Activated gamma-delta T cell treated with Interleukin-2 at 50 U/mL for 16 hours (primary cell): ENCODE data around the gene HIPK1.
A peak's percentile ranks its signal among the peaks of the same experiment; 100 is the strongest.

Experiments used
- DNase-seq: peaks from one replicate; pipeline ENCODE4 v3.0.0-alpha.2; 2020

Gene HIPK1

DNA sequence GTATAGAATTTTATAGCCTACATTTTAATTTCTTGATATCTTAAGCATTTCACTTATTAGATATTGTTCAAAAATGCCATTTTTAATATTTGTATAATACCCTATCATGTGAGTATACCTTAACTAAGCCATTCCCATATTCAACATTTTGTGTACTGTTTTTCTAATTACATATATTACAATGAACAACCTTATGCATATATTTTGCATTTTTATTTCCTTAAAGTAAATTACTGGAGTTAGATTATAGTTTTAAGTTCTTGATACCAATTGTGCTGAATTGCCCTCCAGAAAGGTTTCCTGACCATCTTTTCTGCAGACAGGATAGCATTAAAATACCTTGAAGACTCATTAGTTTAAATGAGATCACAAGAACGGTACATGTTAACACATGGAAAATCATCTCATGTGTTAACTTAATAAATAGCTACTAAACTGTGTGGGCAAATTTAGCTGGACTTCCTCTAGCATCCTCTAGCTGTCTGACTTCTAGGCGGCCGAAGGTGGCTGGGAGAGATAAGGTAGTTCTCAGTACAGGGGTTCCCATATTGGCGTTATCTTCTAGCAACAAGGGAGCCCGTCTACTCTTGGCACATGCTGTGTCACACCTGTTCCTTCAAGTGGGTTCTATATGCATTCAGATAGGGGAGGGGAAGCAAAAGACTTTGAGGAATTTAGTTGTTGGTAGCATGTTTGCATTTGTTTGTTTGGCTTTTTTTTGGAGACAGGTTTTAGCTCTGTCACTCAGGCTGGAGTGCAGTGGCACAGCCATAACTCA, 15.0 kb upstream of the HIPK1 start:
- no peak for DNase-seq

DNA sequence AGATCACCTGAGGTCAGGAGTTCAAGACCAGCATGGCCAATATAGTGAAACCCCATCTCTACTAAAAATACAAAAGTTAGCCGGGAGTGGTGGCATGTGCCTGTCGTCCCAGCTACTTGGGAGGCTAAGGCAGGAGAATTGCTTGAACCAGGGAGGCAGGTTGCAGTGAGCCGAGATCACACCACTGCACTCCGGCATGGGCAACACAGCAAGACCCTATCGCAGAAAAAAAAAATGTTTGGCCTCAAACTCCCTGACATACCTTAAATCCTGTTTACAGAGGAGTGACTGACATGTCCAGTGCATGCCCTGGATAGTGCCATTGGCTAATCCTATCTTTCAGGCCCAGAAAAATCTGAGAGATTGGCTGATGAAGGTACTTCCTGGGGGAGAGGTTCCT, 12.2 kb upstream of the HIPK1 start:
- no peak for DNase-seq

DNA sequence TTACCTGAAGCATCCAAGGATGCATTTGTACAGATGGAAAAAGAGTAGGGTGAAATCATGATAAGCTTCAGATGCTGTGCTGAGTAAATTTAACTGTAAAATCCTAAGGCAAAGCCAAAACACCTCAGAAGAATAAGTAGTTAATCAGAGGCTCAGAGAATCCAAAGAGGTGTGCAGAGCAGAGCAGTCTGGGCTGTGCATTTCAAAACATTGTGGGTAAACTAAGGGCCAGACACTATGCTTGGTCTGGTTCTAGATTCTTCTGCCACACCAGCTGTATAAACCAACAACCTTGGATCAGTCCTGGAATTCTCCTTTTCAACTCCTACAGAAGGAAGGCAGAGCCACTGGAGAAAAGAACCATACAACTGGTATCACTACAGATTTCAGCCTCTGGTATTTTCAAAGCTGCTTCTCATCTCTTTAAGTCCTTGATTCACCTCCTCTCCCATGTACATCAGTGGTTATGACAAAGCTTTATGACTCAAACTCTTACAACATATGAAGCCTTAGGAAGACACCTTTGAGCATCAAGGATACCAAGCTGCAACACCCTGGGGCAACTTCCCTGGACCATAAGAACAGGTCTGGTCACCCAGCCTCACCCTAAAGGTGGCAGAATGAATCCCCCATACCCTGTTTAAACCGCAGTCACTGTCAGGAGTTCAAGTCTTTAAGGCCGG, 11.6 kb upstream of the HIPK1 start:
- DNase-seq: no peak

DNA sequence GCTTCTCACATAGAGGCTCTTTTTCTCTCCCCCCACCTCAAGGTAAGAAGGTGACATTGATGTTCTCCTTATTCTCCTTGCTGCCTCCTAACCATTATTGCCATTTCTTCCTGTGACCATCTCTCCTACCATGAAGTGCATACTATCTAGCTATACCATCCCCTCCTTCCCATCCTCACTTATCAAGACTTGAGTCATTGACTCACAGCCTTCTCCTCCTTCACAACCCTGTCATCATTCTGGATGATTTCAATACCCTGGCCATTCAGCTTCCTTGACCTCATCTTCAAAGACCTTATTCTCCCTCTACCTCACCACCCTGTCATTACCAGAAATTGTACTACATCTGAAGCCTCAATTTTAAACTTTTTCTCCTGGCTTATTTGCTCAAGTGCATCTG, 10.9 kb upstream of the HIPK1 start:
- no peak for DNase-seq

DNA sequence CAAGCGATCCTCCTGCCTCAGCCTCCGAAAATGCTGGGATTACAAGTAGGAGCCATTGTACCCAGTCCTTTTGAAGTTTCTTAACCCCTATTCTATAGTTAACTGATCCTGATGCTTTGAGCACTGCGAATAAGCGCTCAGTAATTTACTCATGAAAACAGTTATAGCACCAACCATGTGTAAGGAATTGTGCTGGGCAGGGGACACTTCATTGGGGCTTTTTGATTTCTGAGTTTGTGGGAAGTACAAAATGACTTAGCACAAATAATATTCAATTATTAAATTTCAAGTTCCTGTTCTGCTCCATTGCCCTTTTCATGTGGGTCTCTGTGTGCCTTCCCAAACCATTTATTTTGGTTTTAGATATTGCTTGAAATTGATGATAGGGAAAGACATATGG, 6.2 kb upstream of the HIPK1 start:
- DNase-seq: no peak

DNA sequence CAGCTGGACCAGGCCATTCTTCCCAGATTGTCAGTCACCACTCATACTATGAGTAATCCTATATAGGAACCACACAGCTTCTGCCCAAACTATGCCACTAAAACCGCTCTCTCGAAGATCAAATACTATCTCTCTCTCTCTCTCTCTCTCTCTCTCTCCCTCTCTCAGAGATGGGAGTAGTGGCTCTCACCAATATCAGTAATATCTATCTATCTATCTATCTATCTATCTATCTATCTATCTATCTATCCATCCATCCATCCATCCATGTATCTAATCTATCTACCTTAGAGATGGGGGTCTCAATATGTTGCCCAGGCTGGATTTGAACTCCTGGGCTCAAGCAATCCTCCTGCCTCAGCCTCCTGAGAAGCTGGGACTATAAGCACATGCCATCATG, 4.7 kb upstream of the HIPK1 start:
- no peak for DNase-seq

DNA sequence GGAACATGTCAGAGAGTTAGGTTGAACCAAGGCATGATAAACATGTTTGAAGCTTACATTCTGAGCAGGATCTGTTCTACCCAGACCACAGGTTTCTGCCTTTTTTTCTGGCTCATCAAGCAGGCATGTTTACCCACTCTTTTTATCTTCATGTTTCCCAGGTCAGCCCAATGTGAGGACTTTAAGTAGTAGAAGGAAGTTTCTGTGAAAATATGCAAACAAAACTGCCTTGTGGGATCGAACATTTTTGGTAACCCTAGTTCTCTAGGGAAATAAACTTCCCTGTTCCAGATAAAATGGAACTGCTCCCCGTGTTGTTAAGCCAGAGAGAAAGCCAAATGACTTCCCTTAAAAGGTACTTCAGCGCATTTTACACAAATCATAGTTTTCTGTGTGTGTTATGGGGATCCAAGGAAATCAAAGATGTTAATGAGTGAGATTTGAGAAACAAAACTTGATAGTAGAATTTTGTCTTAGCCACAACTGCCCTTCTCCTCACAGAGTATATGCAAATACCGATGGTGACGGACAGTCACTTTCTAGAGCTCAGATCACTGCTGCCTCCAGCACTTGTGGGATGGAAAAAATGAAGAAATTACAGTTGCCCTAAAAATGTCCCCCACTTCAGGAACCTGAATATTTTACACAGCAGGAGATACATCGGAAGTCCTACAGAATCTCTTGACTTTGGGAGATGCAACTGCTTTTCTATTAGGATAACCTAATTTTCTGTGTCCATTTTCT, 765 bp upstream of the HIPK1 start:
- DNase-seq: no peak

DNA sequence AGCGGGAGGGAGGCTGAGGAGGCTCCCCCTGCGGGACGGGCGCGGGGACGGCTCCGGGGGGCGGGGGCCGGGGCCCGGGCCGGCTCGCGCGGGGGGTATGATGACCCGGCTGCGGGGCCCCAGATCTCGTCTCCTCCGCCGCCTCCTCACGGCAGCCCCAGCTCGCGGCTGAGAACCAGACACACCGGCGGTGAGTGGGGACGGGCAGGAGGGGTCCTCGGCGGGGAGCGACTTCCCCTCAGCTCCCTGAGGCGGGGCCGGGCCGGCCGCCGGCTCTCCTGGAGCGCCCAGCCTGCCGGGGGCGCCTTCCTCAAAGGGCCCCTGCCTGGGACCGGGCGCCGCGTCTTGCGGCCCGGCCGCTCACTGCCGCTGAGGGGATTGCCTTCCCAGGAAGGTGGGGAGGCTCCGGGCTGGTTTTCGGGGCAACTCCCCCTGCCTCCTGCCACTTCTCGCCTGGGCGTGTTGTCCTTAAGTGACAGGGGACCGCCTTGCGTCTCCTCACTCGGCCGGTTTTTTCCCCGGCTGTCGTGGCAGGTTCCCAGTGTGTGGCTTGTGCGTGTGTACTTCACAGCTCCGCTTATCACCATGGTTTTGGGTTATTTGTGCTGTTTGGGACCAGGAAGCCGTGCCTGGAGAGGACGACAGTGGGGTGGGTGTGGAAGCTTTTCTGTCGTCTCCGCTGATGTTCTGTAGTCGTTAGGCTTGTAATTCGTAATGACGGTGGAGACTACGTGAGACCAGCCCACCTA, 800 bp downstream of the HIPK1 start:
- peak; percentile 56 for DNase-seq

DNA sequence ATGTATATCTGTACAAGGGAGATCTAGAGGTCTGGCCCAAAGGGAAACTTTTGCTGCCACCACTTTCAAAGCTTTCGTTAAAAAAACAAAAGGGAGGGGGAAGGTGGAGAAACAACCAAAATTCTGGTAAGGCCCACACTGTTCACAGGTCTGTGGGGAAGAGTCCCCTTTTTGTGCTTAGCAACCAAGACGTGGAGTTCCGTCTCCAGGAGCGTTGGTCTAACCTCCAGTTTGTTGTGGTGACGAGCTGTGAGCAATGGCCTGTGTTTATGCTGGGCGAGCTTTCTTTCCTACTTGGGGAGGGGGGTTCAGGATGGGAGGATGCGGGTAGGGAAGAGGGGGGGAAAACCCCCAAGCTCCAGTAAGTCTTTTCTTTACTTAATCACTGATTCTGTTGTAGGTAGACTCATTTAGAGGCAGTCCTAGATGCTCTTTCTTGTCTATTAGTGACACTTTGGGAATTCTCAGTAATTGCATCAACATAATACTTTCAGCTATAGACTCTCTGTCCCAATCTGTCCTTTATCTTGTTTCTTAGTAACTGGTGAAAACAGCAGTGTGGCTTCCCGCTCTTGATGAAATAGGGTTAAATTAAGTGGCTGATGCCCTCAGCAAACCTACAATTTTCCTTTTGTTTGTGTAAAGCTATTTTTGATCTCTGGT, 1.5 kb downstream of the HIPK1 start:
- peak; percentile 62 for DNase-seq

DNA sequence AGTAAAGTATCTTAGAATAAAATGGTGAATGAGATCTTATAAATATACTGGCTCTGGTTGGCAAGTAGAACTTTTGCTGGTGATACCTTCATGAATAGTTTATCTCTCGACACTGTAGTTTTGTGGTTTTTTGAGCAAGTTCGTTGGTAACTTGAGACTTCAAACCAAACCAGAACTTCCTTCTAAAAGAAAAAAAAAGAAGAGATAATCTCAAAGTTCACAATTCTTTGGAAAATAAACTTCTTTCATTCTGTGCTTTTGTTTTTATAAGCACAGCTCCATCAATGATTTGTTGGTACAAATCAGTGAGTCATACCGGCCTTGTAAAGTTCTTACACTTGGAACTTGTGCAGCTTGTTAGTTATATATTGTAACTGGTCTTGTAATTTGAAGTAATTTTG, 2.3 kb downstream of the HIPK1 start:
- DNase-seq: no peak

DNA sequence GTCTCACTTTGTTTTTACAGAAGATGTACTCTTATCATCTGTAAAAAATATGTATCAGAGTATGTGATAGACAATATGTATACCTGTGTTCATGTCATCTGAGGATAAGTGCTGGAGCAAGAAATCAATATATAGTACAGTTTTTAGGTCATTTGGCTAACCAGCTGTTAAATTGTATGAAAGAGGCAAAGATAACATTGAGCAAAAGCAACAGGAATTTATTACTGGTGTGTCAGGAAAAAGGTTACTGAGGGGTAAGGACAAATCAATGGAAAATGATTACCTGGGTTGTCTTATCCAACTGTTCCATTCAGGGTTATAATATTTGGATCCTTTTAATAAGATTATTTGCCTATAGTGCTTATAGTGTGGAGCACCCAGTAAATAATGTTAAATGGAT, 4.9 kb downstream of the HIPK1 start:
- DNase-seq: no peak

DNA sequence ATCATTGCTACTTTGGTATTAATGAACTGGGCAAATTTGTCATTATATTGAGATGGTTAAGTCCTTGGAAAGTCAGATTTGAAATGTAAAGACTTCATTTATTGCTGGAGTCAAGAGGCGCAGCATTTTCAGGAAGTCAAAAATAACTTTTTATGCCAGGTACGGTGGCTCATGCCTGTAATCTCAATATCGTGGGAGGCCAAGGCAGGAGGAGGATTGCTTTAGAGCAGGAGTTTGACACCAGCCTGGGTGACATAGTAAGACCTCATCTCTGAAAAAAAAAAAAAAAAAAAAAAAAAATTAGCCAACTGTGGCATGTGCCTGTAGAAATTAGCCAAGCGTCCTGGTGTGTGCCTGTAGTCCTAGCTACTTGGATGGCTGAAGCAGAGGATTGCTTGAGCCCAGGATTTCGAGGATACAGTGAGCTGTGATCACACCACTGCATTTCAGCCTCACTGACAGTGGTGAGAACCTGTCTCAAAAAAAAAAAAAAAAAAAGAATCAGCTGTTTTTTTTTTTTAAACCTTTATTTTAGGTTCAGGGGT, 5.5 kb downstream of the HIPK1 start:
- no peak for DNase-seq

DNA sequence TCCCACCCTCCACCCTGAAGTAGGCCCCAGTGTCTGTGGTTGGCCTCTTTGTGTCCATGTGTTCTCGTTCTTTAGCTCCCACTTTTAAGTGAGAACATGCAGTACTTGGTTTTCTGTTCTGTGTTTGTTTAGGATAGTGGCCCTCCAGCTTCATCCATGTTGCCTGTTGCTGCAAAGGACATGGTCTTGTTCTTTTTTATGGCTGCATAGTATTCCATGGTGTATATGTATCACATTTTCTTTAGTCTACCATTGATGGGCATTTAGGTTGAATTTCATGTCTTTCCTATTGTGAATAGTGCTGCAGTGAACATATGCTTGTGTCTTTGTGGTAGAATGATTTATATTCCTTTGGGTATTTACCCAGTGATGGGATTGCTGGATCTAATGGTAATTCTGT, 6.1 kb downstream of the HIPK1 start:
- DNase-seq: no peak

DNA sequence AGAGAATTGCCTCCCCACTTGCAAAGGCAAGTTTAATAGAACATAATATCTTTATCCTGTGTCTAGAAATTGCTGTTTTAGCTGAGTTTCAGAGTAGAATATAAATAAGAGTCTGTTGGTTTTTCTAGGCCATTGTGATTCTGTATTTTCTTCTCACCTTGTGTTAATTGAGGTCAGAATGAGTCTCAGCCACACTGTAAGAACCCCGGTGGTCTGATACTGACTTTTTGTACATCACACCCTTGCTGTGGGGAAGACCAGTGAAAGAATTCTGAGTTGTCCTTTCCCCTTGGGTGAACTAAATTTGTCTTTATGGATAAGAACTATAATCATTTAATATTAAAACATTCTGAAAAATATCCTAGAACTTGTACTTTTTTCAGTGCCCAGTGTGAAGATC, 6.8 kb downstream of the HIPK1 start:
- DNase-seq: no peak

DNA sequence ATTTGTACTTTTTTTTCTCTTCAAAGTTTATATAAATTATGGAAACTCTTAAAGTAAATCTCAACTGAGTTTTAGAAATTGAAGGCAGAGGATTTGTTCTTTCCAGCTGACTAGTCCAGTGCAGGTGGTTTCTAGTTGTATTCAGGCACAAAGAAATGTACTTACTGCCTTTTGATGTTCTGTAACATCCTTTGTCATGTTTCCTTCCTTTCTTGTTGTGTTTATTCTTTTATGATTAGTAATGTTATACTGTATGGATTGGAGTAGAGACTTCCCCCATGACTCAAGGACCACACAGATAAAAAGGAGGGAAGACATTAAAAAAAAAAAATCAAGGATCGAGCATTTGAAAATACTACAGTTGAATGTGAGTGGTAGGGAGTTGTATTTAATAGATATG, 8.0 kb downstream of the HIPK1 start:
- DNase-seq: no peak

DNA sequence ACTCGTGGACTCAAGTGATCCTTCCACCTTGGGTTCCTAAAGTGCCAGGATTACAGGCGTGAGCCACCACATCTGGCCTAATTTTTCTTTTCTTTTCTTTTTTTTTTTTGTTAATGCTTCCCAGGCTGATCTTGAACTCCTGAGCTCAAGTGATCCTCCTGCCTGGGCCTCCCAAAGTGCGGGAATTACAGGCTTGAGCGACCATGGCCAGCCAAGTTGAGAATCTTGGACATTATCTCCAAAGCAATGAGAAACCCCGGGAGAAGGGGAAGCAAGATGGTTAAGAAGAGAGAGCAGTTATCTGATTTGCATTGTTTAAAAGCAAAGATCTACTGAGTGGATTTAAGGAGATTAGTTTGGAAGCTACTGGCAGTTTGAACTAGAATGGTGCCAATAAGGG, 9.1 kb downstream of the HIPK1 start:
- no peak for DNase-seq

DNA sequence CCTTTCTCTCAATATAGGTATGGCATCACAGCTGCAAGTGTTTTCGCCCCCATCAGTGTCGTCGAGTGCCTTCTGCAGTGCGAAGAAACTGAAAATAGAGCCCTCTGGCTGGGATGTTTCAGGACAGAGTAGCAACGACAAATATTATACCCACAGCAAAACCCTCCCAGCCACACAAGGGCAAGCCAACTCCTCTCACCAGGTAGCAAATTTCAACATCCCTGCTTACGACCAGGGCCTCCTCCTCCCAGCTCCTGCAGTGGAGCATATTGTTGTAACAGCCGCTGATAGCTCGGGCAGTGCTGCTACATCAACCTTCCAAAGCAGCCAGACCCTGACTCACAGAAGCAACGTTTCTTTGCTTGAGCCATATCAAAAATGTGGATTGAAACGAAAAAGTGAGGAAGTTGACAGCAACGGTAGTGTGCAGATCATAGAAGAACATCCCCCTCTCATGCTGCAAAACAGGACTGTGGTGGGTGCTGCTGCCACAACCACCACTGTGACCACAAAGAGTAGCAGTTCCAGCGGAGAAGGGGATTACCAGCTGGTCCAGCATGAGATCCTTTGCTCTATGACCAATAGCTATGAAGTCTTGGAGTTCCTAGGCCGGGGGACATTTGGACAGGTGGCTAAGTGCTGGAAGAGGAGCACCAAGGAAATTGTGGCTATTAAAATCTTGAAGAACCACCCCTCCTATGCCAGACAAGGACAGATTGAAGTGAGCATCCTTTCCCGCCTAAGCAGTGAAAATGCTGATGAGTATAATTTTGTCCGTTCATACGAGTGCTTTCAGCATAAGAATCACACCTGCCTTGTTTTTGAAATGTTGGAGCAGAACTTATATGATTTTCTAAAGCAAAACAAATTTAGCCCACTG, 11.5 kb downstream of the HIPK1 start:
- DNase-seq: peak; percentile 29

DNA sequence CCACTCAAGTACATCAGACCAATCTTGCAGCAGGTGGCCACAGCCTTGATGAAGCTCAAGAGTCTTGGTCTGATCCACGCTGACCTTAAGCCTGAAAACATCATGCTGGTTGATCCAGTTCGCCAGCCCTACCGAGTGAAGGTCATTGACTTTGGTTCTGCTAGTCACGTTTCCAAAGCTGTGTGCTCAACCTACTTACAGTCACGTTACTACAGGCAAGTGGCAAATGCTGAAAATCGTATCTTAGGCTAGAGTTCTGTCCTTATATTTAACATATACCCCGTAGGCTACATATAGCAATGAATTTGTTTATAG, 12.1 kb downstream of the HIPK1 start:
- no peak for DNase-seq

DNA sequence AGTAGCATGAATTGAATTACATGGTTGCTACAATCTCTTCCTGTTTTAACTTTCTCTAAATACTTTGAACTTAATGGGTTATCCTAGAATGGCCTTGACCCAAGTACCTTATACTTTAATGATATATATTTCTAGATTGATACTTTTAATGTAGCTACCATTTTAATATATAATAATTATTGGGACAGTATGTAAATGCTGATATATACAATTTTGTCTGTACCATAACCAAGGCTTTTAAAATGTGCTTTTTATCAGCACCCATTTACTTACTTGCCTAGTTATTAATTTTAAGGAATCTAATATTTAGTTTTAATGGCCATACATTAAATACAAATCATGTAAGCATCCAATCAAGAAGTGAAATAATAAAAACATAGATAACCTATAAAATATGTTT, 13.4 kb downstream of the HIPK1 start:
- DNase-seq: no peak

DNA sequence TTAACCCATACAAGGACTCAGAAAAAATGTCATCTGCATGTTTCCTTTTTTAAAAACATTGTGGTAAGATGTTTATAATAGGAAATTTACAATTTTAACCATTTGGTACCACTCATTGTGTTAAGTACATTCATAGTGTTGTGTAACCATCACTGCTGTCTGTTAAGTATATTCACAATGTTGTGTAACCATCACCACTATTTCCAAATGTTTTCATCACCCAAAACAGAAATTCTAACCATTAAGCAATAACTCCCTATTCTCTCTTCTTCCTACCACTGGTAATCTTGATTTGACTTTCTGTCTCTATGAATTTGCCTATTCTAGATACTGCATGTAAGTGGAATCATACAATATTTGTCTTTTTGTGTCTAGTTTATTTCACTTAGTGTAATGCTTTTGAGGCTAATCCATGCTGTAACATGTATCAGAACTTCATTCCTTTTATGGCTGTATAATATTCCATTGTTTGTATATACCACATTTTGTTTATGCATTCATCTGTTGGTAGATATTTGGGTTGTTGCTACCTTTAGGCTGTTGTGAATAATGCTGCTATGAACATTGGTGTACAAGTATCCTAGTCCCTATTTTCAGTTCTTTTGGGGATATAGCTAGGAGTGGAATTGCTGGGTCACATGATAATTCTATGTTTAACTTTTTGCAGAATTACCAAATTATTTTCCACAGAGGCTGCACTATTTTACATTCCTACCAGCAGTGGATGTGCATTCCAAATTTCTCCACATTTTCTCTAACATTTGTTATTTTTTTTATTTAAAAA, 14.1 kb downstream of the HIPK1 start:
- no peak for DNase-seq

DNA sequence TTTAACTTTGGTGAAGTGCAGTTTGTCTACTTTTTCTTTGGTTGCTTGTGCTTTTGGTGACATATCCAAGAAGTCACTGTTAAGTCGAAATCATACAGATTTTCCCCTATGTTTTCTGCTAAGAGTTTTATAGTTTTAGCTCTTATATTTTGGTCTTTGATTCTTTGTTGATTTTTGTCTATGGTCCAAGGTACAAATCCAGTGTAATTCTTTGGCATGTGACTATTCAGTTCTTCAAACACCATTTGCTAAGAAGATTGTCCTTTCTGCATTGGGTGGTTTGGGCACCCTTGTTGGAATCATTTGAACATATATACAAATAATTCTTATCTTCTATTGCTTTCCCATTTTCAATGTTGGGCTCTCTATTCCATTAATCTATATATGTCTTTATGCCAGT, 16.2 kb downstream of the HIPK1 start:
- DNase-seq: no peak
